Gastrocnemius medialis (tissue), 4 donors: Measurements from ENCODE around the gene CD96.

ENCODE experiments used
- CTCF ChIP-seq, 5 experiments: fragments of 450-650 bp in 3 of 5; fragments of 200-600 bp in 2 of 5; sonication (generic) in 2 of 5; IDR thresholded peaks in 4 of 5; conservative IDR thresholded peaks in 1 of 5; 1 replicate in 4 of 5; 2 replicates in 1 of 5; pipeline ENCODE4 v1.5.1; 2016 to 2019; ENCODE audit warnings: antibody characterized with exemption in 5 of 5, mild to moderate bottlenecking in 3 of 5, moderate library complexity in 3 of 5
- POLR2A ChIP-seq, 2 donors: fragments of 450-650 bp; IDR thresholded peaks; one replicate each; pipeline ENCODE4 v1.6.1; 2017; ENCODE audit warnings: antibody characterized with exemption in 2 of 2, mild to moderate bottlenecking in 2 of 2, moderate library complexity in 2 of 2

GRCh38 chr3:111616417-111617105, 74.6 kb downstream of the CD96 start:
- TF ChIP-seq CTCF (IDR thresholded peaks at IDR 0.05 in 4 of 5, conservative IDR thresholded peaks at IDR 0.05 in 1 of 5) (no peak), POLR2A (IDR thresholded peaks at IDR 0.05) (no peak)
